Measurements from ENCODE around the gene METTL1.
"Not testable (repeated sequence)": the region's sequence is repeated elsewhere in the genome, so short reads cannot be mapped to it uniquely, and the experiment has no call there.

The METTL1 gene

DNA sequence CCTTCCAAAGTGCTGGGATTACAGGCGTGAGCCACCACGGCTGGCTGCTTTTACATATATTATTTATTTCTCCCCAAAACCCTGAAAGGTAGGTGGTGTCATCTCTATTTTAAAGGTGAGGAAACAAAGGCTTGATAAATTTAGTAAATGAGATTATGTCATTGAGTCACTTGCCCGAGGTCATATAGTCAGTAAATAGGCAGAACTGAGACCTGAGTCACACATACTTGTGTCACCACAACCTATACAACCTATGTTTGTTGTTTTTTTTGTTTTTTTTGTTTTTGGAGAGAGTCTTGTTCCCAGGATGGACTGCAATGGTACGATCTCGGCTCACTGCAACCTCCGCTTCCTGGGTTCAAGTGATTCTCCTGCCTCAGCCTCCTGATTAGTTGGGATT is 23.4 kb upstream of the METTL1 start:
- DNase-seq: no peak

- DNase-seq: no peak
These were observed 22.0 kb upstream of the METTL1 start for GRCh38 chr12:57793920-57794319.

DNA sequence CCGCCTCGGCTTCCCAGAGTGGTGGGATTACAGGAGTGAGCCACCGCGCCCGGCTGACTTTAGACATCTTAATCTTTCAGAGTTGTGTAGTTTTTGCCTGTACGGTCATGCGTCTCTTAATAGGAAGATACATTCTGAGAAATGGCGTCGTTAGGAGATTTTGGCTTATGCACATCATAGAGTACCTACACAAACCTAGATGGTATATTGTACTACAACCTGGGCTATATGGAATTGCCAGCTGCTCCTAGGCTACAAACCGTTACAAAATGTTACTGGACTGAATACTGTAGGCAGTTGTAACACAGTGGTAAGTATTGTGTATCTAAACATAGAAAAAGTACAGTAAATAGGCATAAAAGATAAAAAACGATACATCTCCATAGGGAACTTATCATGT is 12.0 kb upstream of the METTL1 start:
- no peak for DNase-seq

DNA sequence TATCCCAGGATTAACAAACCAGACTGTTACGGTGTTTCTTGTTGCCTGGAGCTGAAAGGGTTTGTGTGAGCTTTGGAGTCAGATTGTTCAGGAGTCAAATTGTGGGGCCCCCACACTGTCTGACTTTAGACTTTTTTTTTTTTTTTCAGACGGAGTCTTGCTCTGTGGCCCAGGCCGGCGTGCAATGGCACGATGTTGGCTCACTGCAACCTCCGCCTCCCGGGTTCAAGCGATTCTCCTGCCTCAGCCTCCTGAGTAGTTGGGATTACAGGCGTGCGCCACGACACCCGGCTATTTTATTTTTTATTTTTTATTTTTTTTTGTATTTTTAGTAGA is 11.5 kb upstream of the METTL1 start:
- DNase-seq: no peak

- DNase-seq: peak; percentile 97
These were observed 10.9 kb upstream of the METTL1 start, which contains the start of gene TSFM for GRCh38 chr12:57782608-57783465. Gene TSFM (plus strand): TSS chr12:57782787. CDS start chr12:57782802, 15 bp downstream.

- DNase-seq: no peak
These were observed 10.3 kb upstream of the METTL1 start for GRCh38 chr12:57782243-57782607.

DNA sequence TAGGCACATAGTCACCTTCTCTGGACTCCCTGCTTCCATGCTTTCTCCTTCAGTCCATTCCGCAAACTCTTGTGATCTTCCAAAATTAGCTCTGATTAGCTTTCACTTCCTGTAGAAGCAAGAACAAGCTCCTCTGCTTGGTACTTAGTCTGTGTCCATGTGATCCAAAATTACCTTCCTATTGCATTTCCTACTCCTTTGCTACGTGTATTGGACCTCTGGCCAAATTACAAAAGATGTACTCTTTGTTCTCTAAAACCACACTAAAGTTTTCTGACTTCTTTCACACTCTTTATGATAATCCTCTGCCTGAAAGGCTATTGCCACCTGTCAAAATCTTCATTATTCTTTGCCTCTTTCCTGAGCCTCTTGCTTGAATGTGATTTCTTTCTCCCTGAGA is 9.9 kb upstream of the METTL1 start:
- DNase-seq: no peak

- DNase-seq: peak; percentile 33
These were observed 9.3 kb upstream of the METTL1 start for GRCh38 chr12:57781244-57781643.

DNA sequence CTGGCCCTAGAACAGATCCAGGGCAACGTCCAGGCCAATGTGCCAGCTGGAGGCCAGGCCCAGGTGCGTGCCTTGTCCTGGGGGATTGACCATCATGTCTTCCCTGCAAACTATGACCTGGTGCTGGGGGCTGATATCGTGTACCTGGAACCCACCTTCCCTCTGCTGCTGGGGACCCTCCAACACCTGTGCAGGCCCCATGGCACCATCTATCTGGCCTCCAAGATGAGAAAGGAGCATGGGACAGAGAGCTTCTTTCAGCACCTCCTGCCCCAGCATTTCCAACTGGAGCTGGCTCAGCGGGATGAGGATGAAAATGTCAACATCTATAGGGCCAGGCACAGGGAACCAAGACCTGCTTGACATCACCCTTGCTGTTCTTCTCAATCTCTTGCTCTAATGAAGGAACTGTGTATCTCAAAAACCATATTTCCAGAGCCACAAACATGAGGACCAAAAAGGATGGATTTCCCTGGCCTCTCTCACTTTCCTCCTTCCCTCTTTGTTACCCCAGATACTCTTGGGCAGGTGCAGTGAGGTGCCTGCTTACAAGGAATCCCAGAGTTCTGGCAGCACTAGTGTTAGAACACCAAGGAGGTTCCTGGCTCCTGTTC is 8.5 kb upstream of the METTL1 start:
- no peak for DNase-seq

GRCh38 chr12:57779736-57780135 is 7.8 kb upstream of the METTL1 start:
- no peak for DNase-seq

- no peak for DNase-seq
These were observed 6.0 kb upstream of the METTL1 start for GRCh38 chr12:57777911-57778310.

DNA sequence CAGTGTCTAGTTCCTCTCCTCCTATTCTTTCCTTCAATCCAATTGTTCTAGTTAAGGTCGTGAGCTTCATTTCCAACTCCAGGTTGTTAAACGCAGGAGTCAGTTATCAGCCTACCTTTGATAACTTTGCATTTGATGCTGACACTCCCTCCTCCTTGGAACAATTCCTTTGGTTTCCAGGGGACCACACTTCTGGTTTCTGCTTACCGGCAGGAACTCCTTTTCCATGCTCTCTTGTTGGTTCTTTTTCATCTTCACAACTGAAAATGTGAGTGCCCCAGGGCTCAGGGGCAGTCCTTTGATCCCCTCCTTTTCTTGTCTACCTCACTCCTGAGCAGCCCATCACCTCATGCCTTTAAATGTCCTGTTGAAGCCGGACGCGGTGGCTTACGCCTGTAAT is 5.5 kb upstream of the METTL1 start:
- no peak for DNase-seq

DNA sequence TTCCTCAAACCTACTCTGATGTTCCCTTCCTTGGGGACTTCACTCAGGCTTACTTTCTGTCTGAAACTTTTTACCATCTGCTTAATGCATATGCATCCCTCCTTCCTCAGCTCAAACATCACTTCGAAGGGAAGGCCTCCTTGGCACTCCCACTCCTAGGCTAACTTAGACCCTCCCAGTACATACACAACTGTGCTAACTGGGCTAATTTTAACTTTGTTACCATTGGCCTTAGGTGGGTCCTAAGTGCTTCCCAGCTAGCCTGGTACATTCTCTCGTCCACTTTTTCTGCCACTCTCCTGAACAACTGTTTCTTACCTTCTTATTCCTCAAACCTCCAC is 4.3 kb upstream of the METTL1 start:
- no peak for DNase-seq

DNA sequence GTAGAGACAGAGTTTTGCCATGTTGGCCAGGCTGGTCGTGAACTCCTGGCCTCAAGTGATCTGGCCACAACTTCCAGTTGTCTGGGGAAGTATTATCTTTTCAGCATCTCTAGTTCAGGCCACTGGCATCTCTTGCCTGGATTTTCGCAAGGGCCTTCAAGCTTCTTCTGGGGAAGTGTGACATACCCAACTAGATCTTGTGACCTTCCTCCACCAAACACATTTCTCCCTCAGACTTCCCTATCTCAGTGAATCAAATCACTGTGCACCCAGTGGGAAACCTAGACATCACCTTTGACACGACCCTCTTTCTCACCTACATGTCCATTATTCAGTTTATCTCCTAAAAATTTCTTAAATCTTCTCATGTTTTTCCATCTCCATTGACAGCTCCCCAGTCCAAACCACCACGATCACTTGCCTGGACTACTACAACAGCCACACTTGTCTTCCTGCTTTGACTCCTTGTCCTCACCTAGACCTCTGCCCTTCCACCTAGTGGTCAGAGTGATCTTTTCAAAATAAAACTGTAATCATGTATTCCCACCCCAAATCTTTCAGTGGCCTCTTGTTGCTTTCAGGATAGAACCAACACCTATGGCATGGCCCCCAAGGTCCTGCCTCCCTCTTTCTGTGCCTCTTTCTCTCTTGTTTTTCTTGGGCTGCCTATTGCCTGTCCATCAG is 3.8 kb upstream of the METTL1 start:
- no peak for DNase-seq

- DNase-seq: no peak
These were observed 3.1 kb upstream of the METTL1 start for GRCh38 chr12:57775044-57775443.

DNA sequence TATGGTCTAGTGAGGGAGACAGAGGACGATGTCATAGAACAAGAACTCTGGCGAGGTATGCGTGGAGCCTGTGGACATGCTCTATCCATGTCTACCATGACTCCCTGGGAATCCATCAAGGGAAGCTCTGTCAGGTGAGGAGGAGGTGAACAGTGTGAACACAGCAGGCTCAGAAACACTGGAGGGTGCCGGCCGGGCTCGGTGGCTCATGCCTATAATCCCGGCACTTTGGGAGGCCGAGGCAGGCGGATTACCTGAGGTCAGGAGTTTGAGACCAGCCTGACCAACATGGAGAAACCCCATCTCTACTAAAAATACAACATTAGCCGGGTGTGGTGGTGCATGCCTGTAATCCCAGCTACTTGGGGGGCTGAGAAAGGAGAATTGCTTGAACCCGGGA is 2.7 kb upstream of the METTL1 start:
- not testable (repeated sequence) for DNase-seq

DNA sequence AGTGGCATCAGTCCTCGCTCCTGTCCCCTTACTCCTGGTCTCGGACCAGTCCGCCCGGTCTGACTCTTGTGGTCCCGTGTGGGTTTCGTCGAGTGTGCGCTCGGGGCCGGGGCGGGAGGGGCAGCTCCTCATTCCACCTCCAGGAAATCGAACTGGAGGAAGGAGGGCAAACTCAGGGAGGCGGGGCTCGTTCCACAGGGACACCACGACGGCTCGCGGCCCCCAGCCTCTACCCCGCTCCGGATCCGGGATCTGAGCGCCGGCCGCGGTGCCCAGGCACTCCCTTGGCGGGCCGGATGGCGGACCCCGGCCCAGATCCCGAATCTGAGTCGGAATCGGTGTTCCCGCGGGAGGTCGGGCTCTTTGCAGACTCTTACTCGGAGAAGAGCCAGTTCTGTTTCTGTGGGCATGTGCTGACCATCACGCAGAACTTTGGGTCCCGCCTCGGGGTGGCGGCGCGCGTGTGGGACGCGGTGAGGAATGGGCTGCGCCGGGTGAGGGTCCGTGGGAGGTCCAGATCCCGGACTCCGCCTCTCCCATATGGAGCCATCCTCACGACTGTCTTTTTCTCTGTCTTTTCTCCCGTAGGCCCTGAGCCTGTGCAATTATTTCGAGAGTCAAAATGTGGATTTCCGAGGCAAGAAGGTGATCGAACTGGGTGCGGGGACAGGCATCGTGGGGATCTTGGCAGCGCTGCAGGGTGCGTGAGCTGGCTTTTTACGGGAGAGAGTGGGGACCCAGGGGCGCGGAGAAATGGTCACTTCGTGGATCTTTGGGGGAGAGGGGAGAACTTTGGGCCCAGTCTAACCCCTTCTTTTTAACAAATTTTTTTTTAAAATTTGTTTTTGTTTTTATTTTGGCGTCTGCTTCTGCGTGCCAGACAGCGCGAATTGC is 771 bp upstream of the METTL1 start, which contains the start of gene EEF1AKMT3:
Gene EEF1AKMT3 (plus strand): TSS at position 186 of the 894 bp plus-strand sequence. CDS start 111 bp downstream, at position 297.
- no peak for DNase-seq

GRCh38 chr12:57771236-57771872 is 551 bp downstream of the METTL1 start:
- DNase-seq: peak; percentile 85

DNA sequence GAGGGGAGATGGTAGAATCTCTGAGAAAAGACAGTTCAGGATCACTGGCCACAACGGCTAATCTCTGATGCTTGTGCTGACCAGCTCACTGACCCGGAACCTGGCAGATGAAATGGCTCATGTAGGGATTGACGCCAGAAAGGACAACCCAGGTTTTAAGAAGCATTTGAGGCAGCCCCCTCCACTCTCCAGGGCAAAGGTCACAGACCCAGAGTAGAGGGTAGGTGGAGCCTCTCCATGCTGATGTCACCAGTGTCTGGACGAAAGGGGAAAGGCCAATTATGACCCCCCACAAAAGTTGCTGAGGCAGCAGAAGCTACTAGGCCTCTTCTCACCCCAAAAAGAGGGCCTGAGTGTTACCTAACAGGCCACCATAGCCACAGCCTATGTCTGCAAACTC is 1.2 kb downstream of the METTL1 start:
- DNase-seq: no peak

DNA sequence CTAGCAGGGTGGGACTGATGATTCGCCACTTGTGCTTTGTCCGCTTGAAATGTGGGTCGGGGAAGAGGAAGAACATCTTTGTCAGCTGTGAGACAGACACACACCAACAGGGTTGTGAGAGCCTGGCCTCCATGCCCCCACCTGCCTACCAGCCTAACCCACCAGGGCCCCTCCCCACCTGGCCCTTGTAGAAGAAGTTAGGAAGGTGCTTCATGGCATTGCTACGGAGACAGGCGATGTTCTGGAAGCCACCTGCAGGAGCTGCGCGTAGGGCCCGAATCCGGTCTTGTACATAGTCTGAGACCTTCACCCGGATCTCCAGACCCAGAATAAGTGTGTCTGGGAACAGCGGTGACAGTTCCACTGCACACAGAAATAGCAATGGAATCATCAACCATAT is 2.3 kb downstream of the METTL1 start:
- DNase-seq: no peak

DNA sequence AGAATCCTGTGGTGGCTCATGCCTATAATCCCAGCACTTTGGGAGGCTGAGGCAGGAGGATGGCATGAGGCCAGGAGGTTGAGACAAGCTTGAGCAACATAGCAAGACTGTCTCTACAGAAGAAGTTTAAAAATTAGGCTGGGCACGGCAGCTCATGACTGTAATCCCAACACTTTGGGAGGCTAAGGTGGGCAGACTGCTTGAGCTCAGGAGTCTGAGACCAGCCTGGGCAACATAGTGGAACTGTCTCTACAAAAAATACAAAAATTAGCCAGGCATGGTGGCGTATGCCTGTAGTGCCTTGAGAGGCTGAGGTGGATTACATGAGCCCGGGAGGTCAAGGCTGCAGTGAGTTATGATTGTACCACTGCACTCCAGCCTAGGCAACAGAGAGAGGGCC is 4.0 kb downstream of the METTL1 start:
- DNase-seq: no peak

GRCh38 chr12:57767305-57767698 is 4.6 kb downstream of the METTL1 start:
- DNase-seq: no peak

Data from CD4-positive, alpha-beta T cell treated with Interleukin-10 for 1 hour (primary cell).